Measurements from ENCODE around the gene SRD5A2. TPM values are rescaled to one million over a fixed set of nuclear protein-coding genes. Genes with fewer than 3 reads are reported as not detected.

SRD5A2 gene
- total RNA-seq, 1 experiment from 2014 or later, result not detected

DNA sequence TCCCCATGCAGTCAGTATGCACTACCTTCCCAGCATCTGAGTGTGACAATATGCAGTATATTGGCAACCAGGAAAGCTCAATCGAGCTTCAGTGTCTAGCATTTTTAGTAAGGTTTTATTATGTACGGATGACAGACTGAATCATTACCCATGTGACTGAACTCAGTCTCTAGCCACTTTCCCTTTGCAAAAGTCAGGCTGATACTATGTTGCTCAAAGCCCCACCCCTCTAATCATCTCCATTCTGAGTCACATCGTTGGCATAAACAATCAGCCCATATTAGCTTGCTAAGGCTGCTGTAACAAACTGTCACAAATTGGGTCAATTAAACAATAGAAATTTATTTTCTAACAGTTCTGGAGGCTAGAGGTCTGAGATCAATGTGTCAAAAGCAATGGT, 25.8 kb upstream of the SRD5A2 start:
- Histone ChIP-seq H3K9ac (ENCODE audit: low read length) (no peak overlapping the region), H3K36me3 (ENCODE audit: control insufficient read depth in 1 of 2, insufficient read depth in 2 of 2, low read length in 2 of 2) (no peaks in the 10 kb centered on the region), H3K9me3 (ENCODE audit: control insufficient read depth in 1 of 2, insufficient read depth in 1 of 2, low read depth in 1 of 2, low read length in 2 of 2) (no peaks in the 10 kb centered on the region), H3K4me1 (ENCODE audit: control insufficient read depth in 1 of 2, insufficient read depth in 2 of 2, low read length in 2 of 2) (no peaks in the 10 kb centered on the region), H3K79me2 (ENCODE audit: insufficient read depth, low read length) (no peaks in the 10 kb centered on the region), H3K4me3 (replicated peaks in 1 of 2; ENCODE audit: low read depth in 1 of 2, low read length in 2 of 2) (no peak overlapping the region), H3K27me3 (ENCODE audit: insufficient read depth, low read length) (no peaks in the 10 kb centered on the region), H3K9me2 (ENCODE audit: insufficient read depth) (no peaks in the 10 kb centered on the region), H4K20me1 (ENCODE audit: insufficient read depth) (no peaks in the 10 kb centered on the region), H3K27ac (ENCODE audit: low read depth, low read length) (no peak overlapping the region), H2AFZ (ENCODE audit: low read depth, low read length, poor library complexity, severe bottlenecking) (no peak overlapping the region), H3K4me2 (ENCODE audit: low read length) (no peak overlapping the region)
- ChIA-PET POLR2A (no interaction called here), RAD21 (ENCODE audit: low non-redundant PET in 1 of 2, low total read pairs in 2 of 2, uncharacterized antibody in 2 of 2, unreplicated experiment in 2 of 2) (no interaction called here), CTCF (no interaction called here)
- BruUV-seq (replicated peaks), result no TSS peak
- DNase-seq (ENCODE audit: low read depth, low spot score), result no peak
- intact Hi-C loops (cut with micrococcal nuclease), result no loop called here
- no peak for TF ChIP-seq EGR1 (IDR thresholded peaks at IDR 0.05; ENCODE audit: low read depth)
- no peak for ATAC-seq

DNA sequence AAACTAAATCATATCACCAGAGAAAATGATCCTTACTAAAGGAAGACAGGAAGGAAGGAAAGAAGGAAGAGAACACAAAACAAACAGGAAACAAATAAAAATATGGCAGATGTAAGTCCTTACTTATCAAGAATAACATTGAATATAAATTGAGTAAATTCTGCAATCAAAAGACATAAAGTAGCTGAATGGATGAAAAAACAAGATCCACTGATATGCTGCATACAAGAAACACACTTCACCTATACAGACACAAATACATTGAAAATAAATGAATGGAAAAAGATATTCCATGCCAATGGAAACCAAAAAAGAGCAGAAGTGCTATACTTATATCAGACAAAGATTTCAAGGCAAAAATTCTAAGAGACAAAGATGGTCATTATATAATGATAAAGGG, 18.0 kb upstream of the SRD5A2 start:
- DNase-seq (ENCODE audit: low read depth, low spot score) (no peak), ATAC-seq (no peak)
- H3K4me2 ChIP-seq (ENCODE audit: low read length), result no peak overlapping the region
- no peak overlapping the region for H2AFZ ChIP-seq (ENCODE audit: low read depth, low read length, poor library complexity, severe bottlenecking)
- no peak overlapping the region for H3K9ac ChIP-seq (ENCODE audit: low read length)
- RAD21 ChIA-PET (ENCODE audit: low non-redundant PET in 1 of 2, low total read pairs in 2 of 2, uncharacterized antibody in 2 of 2, unreplicated experiment in 2 of 2), result no interaction called here
- TF ChIP-seq POLR2AphosphoS5 (IDR thresholded peaks at IDR 0.05; ENCODE audit: low read depth, low read length) (no peak), RAD21 (IDR thresholded peaks at IDR 0.05; ENCODE audit: low read depth) (no peak), FOSL1 (IDR thresholded peaks at IDR 0.05; ENCODE audit: low read depth) (no peak), CBX3 (IDR thresholded peaks at IDR 0.05; ENCODE audit: low read depth) (no peak), EZH2 (IDR thresholded peaks at IDR 0.05) (no peak), EZH2phosphoT487 (IDR thresholded peaks at IDR 0.05; ENCODE audit: borderline replicate concordance) (no peak), TCF7L2 (IDR thresholded peaks at IDR 0.05; ENCODE audit: borderline replicate concordance, extremely low read depth, insufficient read depth, insufficient read length) (no peak), SP1 (IDR thresholded peaks at IDR 0.05; ENCODE audit: low read depth) (no peak)
- TF ChIP-seq, protein P1, sequence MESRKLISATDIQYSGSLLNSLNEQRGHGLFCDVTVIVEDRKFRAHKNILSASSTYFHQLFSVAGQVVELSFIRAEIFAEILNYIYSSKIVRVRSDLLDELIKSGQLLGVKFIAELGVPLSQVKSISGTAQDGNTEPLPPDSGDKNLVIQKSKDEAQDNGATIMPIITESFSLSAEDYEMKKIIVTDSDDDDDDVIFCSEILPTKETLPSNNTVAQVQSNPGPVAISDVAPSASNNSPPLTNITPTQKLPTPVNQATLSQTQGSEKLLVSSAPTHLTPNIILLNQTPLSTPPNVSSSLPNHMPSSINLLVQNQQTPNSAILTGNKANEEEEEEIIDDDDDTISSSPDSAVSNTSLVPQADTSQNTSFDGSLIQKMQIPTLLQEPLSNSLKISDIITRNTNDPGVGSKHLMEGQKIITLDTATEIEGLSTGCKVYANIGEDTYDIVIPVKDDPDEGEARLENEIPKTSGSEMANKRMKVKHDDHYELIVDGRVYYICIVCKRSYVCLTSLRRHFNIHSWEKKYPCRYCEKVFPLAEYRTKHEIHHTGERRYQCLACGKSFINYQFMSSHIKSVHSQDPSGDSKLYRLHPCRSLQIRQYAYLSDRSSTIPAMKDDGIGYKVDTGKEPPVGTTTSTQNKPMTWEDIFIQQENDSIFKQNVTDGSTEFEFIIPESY (IDR thresholded peaks at IDR 0.05; ENCODE audit: extremely low read depth, insufficient replicate concordance, low read length), result no peak
- H3K4me1 ChIP-seq (ENCODE audit: control insufficient read depth in 1 of 2, insufficient read depth in 2 of 2, low read length in 2 of 2), result no peaks in the 10 kb centered on the region
- no peaks in the 10 kb centered on the region for H3K27me3 ChIP-seq (ENCODE audit: insufficient read depth, low read length)
- H3K4me3 ChIP-seq (replicated peaks in 1 of 2; ENCODE audit: low read depth in 1 of 2, low read length in 2 of 2), result no peak overlapping the region
- intact Hi-C loops (cut with micrococcal nuclease), result no loop called here
- H3K36me3 ChIP-seq (ENCODE audit: control insufficient read depth in 1 of 2, insufficient read depth in 2 of 2, low read length in 2 of 2), result no peaks in the 10 kb centered on the region
- CTCF ChIA-PET, result no interaction called here
- no peaks in the 10 kb centered on the region for H3K9me3 ChIP-seq (ENCODE audit: control insufficient read depth in 1 of 2, insufficient read depth in 1 of 2, low read depth in 1 of 2, low read length in 2 of 2)
- no peaks in the 10 kb centered on the region for H4K20me1 ChIP-seq (ENCODE audit: insufficient read depth)
- POLR2A ChIA-PET, result no interaction called here
- no peaks in the 10 kb centered on the region for H3K79me2 ChIP-seq (ENCODE audit: insufficient read depth, low read length)
- BruUV-seq (replicated peaks), result no TSS peak
- H3K9me2 ChIP-seq (ENCODE audit: insufficient read depth), result no peaks in the 10 kb centered on the region
- H3K27ac ChIP-seq (ENCODE audit: low read depth, low read length), result no peak overlapping the region

Measured in HCT116 (cell line).